ENCODE results near the gene PHLPP2. TPM values are rescaled to one million over a fixed set of nuclear protein-coding genes. Genes with fewer than 3 reads are reported as not detected.
A peak's percentile ranks its signal among the peaks of the same experiment; 100 is the strongest.

The PHLPP2 gene
- total and polyA plus RNA-seq, 12 donors: 2.8 to 11.3 (median 7.7) TPM

- DNase-seq: no peak
- peaks cover 0 to 77% of the 10 kb centered on the region in 2 donors for H3K36me3 ChIP-seq (replicated peaks in 1 of 2)
- H3K9me3 ChIP-seq (replicated peaks in 1 of 3): no peaks in the 10 kb centered on the region
- intact Hi-C loops (cut with DNase I): no loop called here
- peaks cover 0 to 13% of the 10 kb centered on the region in 2 donors for H3K4me1 ChIP-seq (replicated peaks in 1 of 2)
- no peaks in the 10 kb centered on the region for H3K27me3 ChIP-seq
- no peak overlapping the region for H3K27ac ChIP-seq
- H3K4me3 ChIP-seq: no peak overlapping the region
- no peak for TF ChIP-seq POLR2A (IDR thresholded peaks at IDR 0.05)
- TF ChIP-seq CTCF (IDR thresholded peaks at IDR 0.05): no peak
Observed at GRCh38 chr16:71754108-71754507, 29.6 kb upstream of the PHLPP2 start.

GRCh38 chr16:71748226-71748625 is 23.7 kb upstream of the PHLPP2 start:
- TF ChIP-seq POLR2A (IDR thresholded peaks at IDR 0.05) (no peak), CTCF (IDR thresholded peaks at IDR 0.05) (no peak)
- DNase-seq: no peak
- no peak overlapping the region for H3K4me3 ChIP-seq
- intact Hi-C loops (cut with DNase I): no loop called here
- H3K9me3 ChIP-seq (replicated peaks in 1 of 3): no peaks in the 10 kb centered on the region
- H3K27me3 ChIP-seq: no peaks in the 10 kb centered on the region
- H3K4me1 ChIP-seq (replicated peaks in 1 of 2): no peaks in the 10 kb centered on the region
- no peak overlapping the region for H3K27ac ChIP-seq
- H3K36me3 ChIP-seq (replicated peaks in 1 of 2): peaks cover 0 to 76% of the 10 kb centered on the region in 2 donors
- 63 to 78% (median 70%) methylated on average over 4 of the region's 4 CpGs for WGBS, 4 donors

GRCh38 chr16:71746442-71747046 is 22.0 kb upstream of the PHLPP2 start:
- TF ChIP-seq POLR2A (IDR thresholded peaks at IDR 0.05) (no peak), CTCF (IDR thresholded peaks at IDR 0.05) (peak; percentile 48 to 77 (median 66))
- intact Hi-C loops (cut with DNase I): no loop called here

GRCh38 chr16:71738855-71739254 is 14.4 kb upstream of the PHLPP2 start:
- no peak for DNase-seq
- Histone ChIP-seq H3K4me1 (replicated peaks in 1 of 2) (no peaks in the 10 kb centered on the region), H3K4me3 (no peak overlapping the region), H3K27me3 (no peaks in the 10 kb centered on the region), H3K36me3 (replicated peaks in 1 of 2) (peaks cover 0 to 78% of the 10 kb centered on the region in 2 donors), H3K9me3 (replicated peaks in 1 of 3) (no peaks in the 10 kb centered on the region), H3K27ac (no peak overlapping the region)
- 90 to 95% (median 92%) methylated on average over 4 of the region's 4 CpGs for WGBS, 4 donors
- intact Hi-C loops (cut with DNase I): no loop called here
- TF ChIP-seq POLR2A (IDR thresholded peaks at IDR 0.05) (no peak), CTCF (IDR thresholded peaks at IDR 0.05) (no peak)

More at GRCh38 chr16:71746442-71747046, 22.0 kb upstream of the PHLPP2 start:
- Histone ChIP-seq H3K27me3 (no peaks in the 10 kb centered on the region), H3K36me3 (replicated peaks in 1 of 2) (peaks cover 0 to 80% of the 10 kb centered on the region in 2 donors), H3K4me3 (no peak overlapping the region), H3K9me3 (replicated peaks in 1 of 3) (no peaks in the 10 kb centered on the region), H3K4me1 (replicated peaks in 1 of 2) (no peaks in the 10 kb centered on the region), H3K27ac (no peak overlapping the region)
- peak in 1 of 7 donors; percentile 38 for DNase-seq
- 40 to 48% (median 44%) methylated on average over 7 of the region's 7 CpGs for WGBS, 4 donors
